NK-92 treated with Interleukin-12 subunit alpha and Interleukin-12 subunit beta, amount 100 ng/mL, for 24 hours (cell line): ENCODE measurements around the gene CLASP1.
"Not testable (repeated sequence)": the region's sequence is repeated elsewhere in the genome, so short reads cannot be mapped to it uniquely, and the experiment has no call there.

Source experiments
- DNase-seq: peaks from one replicate; lab custom pipeline; 2025; lab: John Stamatoyannopoulos, UW

Gene CLASP1

DNA sequence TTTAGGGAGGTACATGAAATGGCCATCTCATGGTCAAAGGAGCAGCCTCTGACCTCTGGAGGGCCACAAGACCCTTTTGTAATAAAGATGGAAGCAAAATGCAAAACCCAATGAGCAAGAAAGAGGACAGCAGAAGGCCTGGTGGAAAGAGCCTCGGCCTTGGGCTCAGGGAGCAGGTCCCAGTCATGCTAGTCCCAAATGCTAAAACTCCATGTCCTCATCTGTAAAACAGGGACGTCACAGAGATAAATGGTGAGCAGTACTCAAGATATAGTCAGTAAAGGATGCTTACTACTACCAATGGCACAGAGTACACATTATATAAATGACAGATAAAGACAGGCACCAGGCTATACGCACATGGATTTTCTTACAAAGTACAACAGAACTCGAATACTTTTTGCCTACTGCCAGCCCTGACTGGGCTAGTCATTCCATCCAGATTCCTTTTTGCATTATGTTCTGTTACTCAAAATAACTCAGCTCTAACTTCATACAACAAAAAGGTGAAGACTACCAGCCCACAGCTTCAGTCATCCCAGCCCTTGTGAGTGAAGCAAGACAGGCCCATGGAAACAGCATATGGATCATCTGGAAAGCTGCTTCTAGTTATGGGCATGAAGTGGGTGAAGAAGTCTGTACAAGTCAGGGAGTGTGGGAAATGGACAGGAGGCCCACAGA lies 299.4 kb downstream of the CLASP1 start:
- DNase-seq, result no peak

DNA sequence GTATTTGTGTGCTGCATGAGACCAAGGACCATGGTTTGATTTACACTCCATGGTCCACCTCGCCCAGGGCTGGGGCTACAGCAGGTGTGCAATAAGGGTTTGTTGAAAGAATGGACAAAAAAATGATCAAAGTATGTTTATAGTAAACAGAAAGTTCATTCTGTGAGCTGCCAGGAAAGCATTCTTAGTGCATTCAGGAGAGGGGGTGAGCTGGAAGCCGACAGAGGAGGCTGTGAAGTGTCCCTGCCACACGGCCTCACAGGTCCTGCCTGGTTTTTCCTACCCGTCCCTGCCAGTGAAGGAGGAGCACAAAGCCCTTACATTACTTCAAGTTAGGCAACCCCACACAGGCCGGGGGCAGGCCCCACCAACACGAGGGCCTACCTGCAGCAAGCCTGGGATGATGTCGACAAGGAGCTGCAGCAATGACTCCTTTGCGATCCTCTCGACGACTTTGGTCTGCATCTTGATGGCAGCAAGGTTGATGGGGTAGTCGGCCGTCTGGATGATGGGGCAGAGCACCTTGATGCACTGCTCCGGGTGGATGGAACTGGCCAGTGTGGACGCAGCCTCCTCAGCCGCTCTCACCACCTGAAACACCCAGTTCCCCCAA lies 301.0 kb downstream of the CLASP1 start:
- no peak for DNase-seq

DNA sequence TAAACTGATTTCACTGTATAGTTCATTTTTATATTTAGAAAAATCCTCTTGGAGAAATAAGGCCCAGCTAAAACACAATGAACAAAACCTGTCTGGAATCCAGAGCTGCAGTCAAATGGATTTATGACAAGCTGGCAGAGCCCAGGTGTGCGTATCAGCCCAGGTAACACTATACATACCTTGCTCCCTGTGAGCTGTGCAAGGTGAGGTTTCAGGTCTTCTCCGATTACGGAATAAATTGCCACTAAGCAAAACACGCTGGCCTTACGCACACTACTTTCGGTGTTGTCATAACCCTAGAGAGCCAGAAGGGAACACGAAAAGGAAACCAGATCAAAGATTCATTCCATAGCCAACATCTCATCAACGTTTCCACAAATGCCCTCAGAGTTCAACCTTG lies 302.4 kb downstream of the CLASP1 start:
- DNase-seq, result no peak

DNA sequence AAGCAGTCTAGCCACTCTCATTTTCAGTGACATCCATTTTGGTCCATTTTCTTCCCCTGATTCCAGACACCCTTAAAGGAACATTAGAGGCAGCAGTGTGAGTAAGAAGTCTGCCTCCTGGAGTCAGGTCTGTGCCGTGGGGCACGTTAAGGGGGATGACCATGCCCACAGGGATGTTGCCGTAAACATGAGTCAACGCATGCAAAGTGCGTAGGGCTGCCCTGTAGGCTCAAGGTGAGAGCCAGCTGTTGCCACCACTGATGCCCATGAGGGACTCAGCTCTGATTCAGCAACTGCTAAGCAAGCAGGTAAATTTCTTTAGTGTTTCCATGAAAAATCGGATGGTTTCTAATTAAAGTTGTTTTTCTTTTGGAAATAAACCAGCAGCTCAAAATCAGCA lies 302.9 kb downstream of the CLASP1 start:
- no peak for DNase-seq

DNA sequence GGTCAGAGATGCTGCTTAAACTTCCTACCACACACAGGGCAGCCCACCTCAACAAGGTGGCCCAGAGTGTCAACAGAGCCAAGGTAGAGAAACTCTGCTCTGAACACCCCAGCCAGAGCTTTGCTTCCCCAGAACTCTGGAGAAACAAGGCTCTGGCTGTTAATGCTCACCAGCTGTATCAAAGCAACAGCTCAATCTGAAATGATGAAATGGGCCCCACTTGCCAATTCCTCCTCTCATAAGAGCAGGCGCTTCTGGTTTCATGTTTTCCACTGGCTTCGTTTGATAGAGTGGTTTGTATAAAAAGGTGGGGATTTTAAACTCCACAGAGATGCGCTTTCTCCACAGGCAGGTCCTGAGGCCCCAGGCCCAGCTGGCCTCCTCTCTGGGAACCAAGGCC lies 303.4 kb downstream of the CLASP1 start:
- DNase-seq, result no peak

DNA sequence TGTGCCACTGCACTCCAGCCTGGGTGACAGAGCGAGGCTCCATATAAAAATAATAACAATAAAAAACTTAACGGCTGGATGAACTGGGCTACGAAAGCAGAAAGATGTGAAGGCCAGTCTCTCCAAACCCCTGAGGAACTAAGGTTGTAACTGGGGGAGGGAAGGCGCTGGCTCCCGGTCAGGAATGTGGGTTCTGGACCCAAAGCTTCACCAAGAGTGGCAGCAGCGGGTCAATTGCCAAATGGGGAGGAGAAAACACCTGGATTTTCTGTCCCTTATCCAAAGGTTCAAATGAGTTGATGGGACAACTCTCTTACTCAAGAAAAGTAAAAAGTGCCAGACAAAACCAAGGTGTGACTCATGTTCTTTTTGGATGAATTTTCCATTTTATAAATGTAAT lies 304.2 kb downstream of the CLASP1 start:
- no peak for DNase-seq

DNA sequence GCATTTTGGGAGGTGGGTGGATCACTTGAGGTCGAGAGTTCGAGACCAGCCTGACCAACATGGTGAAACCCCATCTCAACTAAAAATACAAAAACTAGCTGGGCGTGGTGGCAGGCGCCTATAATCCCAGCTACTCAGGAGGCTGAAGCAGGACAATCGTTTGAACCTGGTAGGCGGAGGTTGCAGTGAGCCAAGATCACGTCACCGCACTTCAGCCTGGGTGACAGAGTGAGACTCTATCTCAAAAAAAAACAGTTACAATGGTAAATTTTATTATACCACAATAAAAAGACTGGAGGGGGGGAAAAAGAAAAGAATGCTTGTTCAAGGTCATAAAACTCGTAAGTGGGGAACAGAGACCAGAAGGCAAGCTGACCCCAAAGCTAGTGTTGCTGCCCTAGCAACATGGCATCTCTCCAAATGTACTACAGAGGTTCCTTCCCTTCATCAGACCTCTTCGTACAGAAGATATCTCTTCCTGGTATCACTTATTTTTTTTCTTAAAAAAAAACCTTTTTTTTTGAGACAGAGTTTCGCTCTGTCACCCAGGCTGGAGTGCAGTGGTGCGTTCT lies 305.3 kb downstream of the CLASP1 start:
- not testable (repeated sequence) for DNase-seq

DNA sequence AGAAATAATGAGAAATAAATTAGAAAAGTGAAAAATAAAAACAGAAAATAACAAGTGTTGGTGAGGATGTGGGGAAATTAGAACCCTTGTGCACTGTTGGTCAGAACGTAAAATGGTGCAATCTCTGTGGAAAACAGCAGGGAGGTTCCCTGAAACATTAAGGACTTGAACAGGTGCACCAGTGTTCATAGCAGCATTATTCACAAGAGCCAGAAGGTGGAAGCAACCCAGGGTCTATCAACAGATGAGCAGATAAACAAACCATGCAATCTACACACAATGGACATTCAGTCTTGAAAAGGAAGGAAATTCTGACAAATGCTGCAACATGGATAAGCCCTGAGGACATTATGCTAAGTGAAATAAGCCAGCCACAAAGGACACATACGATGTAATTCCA lies 306.1 kb downstream of the CLASP1 start:
- no peak for DNase-seq

DNA sequence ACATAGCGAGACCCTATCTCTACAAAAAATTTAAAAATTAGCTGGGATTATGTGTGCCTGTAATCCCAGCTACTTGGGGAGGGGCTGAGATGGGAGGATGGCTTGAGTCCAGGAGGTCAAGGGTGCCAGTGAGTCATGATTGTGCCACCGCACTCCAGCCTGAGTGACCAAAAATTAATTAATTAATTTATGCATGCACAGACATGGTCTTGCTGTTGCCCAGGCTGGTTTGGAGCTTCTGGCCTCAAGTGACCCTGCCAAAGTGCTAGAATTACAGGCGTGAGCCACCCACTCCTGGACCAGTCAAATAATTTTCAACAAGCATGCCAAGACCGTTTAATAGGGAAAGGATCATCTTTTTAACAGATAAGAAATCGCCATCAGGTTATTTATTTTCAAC lies 306.5 kb downstream of the CLASP1 start:
- DNase-seq, result no peak

DNA sequence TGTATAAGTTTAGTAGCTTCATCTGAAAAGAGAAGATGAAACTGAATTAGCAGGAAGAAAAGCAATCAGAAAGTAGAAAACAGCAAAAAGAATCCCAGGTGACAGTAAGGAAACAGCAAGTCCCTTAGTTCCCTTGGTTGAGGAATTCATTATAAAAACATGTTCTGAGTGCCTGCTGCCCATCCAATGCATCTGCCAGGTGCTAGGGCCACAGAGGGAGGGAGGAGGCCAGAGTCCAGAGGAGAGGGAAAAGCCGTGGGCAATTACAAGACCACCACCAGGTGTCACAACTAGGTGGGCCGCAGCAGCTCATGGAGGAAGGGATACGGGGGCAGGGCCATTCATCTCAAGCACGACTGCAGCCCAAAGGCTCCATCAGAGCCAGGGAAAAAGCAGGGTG lies 308.3 kb downstream of the CLASP1 start:
- no peak for DNase-seq

DNA sequence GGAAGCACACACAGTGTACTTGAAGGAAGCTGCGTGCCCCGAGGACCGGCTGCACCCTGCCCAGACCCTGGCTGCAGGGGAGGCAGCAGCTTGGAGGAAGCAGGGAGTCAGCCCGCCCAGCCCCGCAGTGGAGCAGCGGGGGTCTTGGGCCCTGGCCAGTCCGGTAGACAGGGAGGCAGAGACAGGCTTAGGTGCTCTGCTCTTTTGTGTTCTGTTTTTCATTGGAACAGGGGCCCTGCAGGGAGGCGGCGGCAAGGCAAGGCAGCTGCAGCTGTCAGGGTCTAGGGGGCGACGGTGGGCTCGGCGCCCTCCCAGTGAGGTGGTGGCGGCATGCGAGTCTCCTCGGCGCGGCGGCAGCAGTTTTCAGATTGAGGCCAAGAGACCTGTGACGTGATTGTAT lies 311.0 kb downstream of the CLASP1 start:
- no peak for DNase-seq

DNA sequence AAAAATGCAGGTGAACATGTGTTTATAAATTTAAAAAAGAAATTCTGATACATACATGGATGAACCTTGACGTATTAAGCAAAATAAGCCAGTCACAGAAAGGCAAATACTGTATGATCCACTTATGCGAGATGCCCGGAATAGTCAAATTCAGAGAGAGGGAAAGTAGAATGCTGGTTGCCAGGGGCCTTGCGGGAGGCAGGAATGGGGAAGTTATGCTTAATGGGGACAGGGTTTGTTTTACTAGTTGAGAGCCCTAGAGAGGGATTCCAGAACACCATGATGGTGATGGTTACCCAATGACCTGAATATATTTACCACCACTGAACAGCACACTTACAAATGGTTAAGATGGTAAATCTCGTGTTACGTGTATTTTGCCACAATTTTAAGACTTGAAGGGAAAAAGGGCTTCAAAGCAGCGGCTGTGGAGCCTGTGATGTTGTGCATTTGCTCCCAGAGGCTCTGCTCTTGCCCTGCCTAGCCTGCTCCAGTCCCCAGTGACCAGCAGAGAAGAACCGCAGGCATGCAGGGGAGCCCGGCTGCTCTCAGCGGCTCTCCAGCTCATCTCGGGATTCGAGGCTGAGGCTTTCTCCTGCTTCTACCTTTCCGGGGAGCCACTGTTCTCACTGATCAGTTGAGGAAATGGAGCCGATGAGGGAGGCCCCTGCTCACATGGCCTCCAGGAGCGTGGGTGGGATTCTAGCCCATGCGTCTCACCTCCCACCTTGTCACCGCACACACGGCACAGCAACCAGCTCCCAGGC lies 312.6 kb downstream of the CLASP1 start:
- no peak for DNase-seq

DNA sequence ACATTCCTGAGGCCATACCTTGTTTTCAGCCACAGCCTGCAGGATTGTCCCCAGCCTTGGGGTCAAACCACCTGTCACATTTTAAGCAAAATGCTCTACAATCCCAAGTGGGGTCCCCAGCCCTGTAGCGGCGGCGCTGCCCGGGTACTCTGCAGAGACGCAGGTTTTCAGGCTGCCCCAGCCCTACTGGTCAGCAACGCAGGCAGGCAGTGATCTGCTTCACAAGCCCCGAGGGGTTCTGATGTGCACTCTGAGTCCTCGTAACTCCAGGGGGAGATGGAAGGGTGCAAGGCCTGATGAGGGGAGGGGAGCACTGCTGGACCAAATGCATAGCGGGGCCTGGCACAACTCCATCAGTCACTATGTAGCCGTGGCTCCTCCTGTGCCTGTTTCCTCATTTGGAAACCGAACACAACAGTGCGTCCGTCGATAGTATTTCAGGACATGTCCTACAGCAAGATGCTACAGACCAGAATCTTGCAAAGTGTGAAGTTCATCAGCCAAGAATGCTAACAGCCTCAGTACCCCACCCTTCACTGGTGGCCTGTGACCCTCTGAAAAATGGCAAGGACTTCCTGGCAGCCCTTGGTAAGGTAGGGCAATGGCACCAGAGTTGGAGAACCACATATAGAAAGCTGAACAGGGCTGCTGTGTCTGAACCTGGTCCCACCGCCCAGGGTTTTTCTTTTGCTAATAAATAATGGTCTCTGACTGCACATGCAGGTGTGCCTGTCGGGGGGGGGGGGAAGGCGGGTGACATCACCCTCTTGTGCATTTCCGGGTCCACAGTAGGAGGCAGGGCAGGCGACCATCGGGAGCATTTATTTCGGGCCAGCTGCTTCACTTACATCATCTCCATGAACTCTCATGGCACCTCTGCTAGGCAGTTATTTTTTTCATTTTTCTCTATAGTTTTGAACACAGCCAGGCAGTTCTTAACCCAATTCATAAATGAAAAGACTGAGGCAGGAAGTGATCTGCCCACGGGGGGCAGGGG lies 313.7 kb downstream of the CLASP1 start:
- DNase-seq, result no peak

DNA sequence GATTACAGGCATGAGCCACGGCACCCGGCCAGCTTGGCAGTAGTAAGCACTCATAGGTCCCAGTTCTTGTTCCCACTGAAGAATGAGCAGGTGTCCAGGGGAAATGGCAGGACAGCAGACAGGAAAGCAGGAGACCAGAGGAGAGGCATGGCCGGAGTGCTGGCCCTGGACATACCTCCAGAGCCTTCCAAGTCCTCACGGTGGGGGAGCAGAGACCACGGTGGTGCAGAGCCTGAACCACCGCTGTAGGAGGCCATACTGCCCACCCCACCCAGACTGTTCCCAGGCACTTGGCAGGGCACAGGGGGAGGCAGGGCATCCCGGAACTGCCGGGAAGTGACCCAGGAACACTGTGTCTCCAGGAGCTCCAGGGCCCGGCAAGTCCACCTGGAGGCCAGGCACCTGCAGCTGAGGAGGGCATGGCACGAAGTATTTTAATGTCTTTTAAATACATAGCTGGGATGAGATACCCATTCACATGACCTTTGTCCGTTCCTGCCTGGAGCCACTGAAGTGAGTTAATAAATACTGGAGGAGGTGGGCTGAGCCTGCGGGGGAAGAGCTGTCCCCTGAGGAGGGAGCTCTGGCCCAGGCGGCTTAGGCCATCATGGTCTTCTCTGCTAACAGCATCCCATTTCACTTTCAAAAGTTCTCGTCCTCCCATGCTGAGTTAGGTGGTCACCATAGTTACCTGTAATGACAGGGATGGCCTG lies 314.5 kb downstream of the CLASP1 start:
- DNase-seq, result no peak

DNA sequence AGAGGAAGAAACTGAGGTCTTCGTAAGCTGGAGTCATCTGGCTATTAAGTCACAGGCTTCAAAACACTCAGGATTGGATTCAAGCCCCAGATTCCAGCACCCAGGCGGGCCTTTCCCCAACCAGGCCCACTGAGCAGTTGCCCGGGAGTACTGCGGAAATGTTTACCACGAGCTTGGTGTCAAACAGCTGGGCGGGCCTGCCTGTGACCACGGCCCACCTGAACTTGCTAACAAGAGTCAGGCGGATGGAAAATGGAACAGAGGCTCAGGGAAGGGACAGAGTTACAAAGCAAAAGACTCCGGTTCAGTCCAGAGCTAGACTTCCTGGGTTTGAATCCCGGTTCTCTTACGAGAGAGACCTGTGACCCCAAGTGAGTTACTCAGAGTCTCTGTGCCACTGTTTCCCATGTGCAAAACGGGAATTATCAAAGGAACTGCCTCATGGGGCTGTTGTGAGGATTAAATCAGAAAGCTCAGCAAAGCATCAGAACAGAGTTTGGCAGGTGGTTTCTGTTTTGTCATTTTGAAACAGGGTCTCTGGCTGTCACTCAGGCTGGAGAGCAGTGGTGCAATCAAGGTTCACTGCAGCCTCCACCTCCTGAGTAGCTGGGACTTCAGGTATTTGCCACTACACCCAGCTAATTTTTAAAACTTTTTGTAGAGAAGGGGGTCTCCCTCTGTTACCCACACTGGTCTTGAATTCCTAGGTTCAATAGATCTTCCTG lies 315.3 kb downstream of the CLASP1 start:
- no peak for DNase-seq

DNA sequence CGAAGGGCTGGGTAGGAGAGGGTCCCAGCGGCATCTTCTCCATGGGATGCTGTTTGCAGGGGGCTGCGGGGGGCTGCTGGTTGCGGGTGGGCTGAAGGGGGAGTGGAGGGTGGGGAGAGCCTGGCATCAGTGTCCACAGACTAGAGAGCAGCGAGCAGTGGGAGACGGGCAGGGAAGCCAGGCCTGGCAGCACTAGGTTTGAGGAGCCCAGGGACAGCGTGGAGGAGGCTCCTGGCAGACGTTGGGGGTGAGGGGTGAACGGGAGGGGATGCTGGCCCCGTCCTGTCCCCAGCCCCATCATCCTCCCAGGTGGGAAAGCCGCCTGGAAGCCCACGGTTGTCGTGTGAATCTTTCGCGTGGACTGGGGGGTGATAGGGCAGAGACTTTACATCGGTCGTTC lies 316.0 kb downstream of the CLASP1 start:
- DNase-seq, result no peak

DNA sequence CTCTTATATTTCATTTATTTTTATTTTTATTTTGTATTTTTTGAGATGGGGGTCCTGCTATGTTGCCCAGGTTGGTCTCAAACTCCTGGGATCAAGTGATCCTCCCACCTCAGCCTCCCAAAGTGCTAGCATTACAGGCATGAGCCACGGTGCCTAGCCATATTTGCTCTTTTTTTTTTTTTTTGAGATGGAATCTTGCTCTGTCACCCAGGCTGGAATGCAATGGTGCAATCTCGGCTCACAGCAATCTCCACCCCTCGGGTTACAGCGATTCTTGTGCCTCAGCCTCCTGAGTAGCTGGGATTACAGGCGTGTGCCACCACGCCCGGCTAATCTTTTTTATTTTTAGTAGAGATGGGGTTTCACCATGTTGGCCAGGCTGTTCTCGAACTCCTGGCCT lies 317.9 kb downstream of the CLASP1 start:
- DNase-seq, result not testable (repeated sequence)

DNA sequence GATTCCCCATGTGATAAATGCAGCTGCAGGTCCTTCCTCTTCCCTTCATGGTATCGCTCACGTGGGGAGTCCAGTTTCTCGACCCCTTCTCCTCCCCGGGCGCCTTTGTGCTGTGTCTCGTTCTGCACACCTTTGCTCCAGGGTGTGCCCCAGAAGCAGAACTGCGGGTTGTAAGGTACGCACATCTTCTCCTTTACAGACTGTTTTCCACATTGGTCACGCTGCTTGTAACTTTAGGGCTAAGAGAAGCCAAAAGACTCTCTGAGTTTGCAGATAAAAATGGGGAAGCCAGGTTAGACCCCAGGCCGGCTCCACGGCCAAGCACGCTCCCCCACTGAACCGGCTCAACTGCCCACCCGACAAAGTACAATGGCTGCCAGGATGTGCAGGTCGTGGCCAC lies 318.3 kb downstream of the CLASP1 start:
- DNase-seq, result no peak

DNA sequence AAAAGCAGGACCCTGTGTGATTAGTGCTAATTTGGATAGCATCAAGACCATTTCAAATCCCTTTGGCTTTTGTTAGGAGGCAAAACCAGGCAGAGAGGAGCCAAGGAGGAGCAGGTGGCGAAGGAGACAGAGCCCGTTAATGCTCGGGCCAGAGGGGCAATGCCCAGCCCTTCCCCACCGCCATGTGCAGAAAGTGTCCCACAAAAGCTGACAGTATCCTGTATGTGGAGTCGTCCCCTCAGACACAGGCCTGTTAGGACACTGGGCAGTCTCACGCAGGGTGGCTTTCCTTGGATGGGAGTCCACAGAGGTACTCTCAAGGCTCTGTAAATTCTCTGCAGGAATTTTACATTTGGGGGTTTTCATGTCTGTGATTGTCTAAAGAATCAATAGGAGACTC lies 319.5 kb downstream of the CLASP1 start:
- DNase-seq, result no peak

DNA sequence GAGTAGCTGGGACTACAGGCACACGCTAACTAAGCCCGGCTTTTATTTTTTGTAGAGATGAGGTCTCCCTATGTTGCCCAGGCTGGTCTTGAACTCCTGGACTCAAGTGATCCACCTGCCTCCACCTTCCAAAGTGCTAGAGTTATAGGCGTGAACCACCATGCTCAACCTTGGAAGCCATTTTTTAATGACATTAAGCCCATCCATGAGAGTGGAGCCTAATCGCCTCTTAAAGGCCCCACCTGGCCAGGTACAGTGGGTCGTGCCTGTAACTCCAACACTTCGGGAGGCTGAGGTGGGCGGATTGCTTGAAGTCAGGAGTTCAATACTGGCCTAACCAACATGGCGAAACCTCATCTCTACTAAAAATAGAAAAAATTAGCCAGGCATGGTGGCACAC lies 322.6 kb downstream of the CLASP1 start:
- DNase-seq, result no peak
